Measurements from ENCODE around the gene ITGA4.

GRCh38 chr2:181536730-181537129, 79.5 kb downstream of the ITGA4 start:
- no peak for TF ChIP-seq POLR2A (IDR thresholded peaks at IDR 0.05)
- no peak for TF ChIP-seq CTCF (IDR thresholded peaks at IDR 0.05)

Data from esophagus squamous epithelium (tissue), 4 donors.